Endothelial cell of umbilical vein (primary cell): ENCODE results near the gene AMZ1. TPM values are rescaled to one million over a fixed set of nuclear protein-coding genes. Genes with fewer than 3 reads are reported as not detected.
"Not testable (repeated sequence)": the region's sequence is repeated elsewhere in the genome, so short reads cannot be mapped to it uniquely, and the experiment has no call there.

Experiments
- BruUV-seq: library from RNA; stranded (reverse); fragments of 400-500 nt; replicated peaks from 2 replicates; lab custom pipeline; 2021; lab: Mats Ljungman, UMichigan
- CTCF ChIA-PET: fragments of 300-600, 350-600 bp; sonication (Branson Sonifier 250); formaldehyde crosslinking; loops from one replicate; lab custom pipeline; 2021; ENCODE audit warnings: antibody characterized with exemption, inconsistent platforms; lab: Charles Lee
- POLR2A ChIA-PET: fragments of 300-600, 350-600 bp; sonication (Branson Sonifier 250); formaldehyde crosslinking; loops from one replicate; lab custom pipeline; 2021; ENCODE audit warnings: antibody characterized with exemption, inconsistent platforms; lab: Charles Lee
- DNase-seq: peaks from one replicate; pipeline ENCODE4 v3.0.0-alpha.2; 2011; ENCODE audit warnings: low read depth, low spot score
- FAIRE-seq: peaks from 2 replicates; lab custom pipeline; 2011; peaks lifted over from hg19 to GRCh38; lab: Jason Lieb, UNC
- H2AFZ ChIP-seq: 2 replicates; pipeline ENCODE4 v1.6.0; 2012; ENCODE audit warnings: low read depth, low read length, control low read depth, inconsistent platforms
- H3K27ac ChIP-seq: 2 replicates; pipeline ENCODE4 v1.5.1; 2011; ENCODE audit warnings: low read depth, mild to moderate bottlenecking, control low read depth, low read length, moderate library complexity; ENCODE audit not compliant: insufficient read depth
- H3K27me3 ChIP-seq, 2 experiments: 2 replicates each; pipeline versions ENCODE4 v1.6.0 to v1.6.1; 2011; ENCODE audit warnings: low read length in 2 of 2, mixed read lengths in 1 of 2; ENCODE audit not compliant: control insufficient read depth in 2 of 2, insufficient read depth in 2 of 2
- H3K36me3 ChIP-seq, 2 experiments: 2 replicates in 1 of 2; 3 replicates in 1 of 2; pipeline ENCODE4 v1.5.1; 2011; ENCODE audit warnings: low read length in 2 of 2, mild to moderate bottlenecking in 1 of 2, moderate library complexity in 1 of 2; ENCODE audit not compliant: control insufficient read depth in 2 of 2, insufficient read depth in 2 of 2; ENCODE audit errors: extremely low read depth in 1 of 2
- H3K4me1 ChIP-seq: 3 replicates; pipeline ENCODE4 v1.5.1; 2011; ENCODE audit warnings: mild to moderate bottlenecking, low read length; ENCODE audit not compliant: control insufficient read depth, insufficient read depth; ENCODE audit errors: extremely low read depth
- H3K4me2 ChIP-seq: 2 replicates; pipeline ENCODE4 v1.6.1; 2011; ENCODE audit warnings: low read length, control low read depth, mixed read lengths; ENCODE audit not compliant: insufficient read depth
- H3K4me3 ChIP-seq, 3 experiments: fragments of 200-600 bp in 1 of 3; sonication (generic), shearing (Covaris generic) in 1 of 3; replicated peaks in 1 of 3; 2 replicates each; pipeline ENCODE4 v1.5.1; 2011 to 2016; ENCODE audit warnings: control low read depth in 3 of 3, low read length in 3 of 3, mild to moderate bottlenecking in 2 of 3, inconsistent platforms in 1 of 3, low read depth in 1 of 3, moderate library complexity in 1 of 3; ENCODE audit not compliant: insufficient read depth in 1 of 3
- H3K79me2 ChIP-seq: 2 replicates; pipeline ENCODE4 v1.6.0; 2012; ENCODE audit warnings: low read length, inconsistent platforms; ENCODE audit not compliant: control insufficient read depth, insufficient read depth
- H3K9ac ChIP-seq: replicated peaks from 2 replicates; pipeline ENCODE3; 2011; ENCODE audit warnings: low read length, control low read depth; ENCODE audit not compliant: insufficient read depth; ENCODE audit errors: extremely low read depth
- H3K9me1 ChIP-seq: replicated peaks from 3 replicates; pipeline ENCODE4 v1.6.0; 2011; ENCODE audit warnings: mild to moderate bottlenecking, low read length; ENCODE audit not compliant: control insufficient read depth, insufficient read depth; ENCODE audit errors: extremely low read depth
- H3K9me3 ChIP-seq: replicated peaks from 2 replicates; pipeline ENCODE4 v1.5.1; 2012; ENCODE audit warnings: low read length, inconsistent platforms; ENCODE audit not compliant: control insufficient read depth, insufficient read depth
- H4K20me1 ChIP-seq: replicated peaks from 2 replicates; pipeline ENCODE3; 2011; ENCODE audit warnings: mild to moderate bottlenecking, low read length; ENCODE audit not compliant: control insufficient read depth, insufficient read depth; ENCODE audit errors: extremely low read depth
- EZH2 ChIP-seq: IDR thresholded peaks from 2 replicates; pipeline ENCODE4 v1.6.1; 2012; ENCODE audit warnings: borderline replicate concordance, low read depth, mild to moderate bottlenecking, moderate library complexity, low read length, inconsistent platforms; ENCODE audit not compliant: severe bottlenecking
- FOS ChIP-seq: IDR thresholded peaks from 2 replicates; pipeline ENCODE4 v1.6.1; 2011; ENCODE audit warnings: mild to moderate bottlenecking, low read length, moderate library complexity, borderline replicate concordance; ENCODE audit not compliant: insufficient read depth
- GATA2 ChIP-seq: IDR thresholded peaks from 2 replicates; pipeline ENCODE4 v1.7.0; 2011; ENCODE audit warnings: low read depth, mild to moderate bottlenecking, moderate library complexity, mixed read lengths, low read length; ENCODE audit not compliant: insufficient read length, insufficient read depth
- JUN ChIP-seq: IDR thresholded peaks from 2 replicates; pipeline ENCODE4 v1.6.1; 2011; ENCODE audit warnings: borderline replicate concordance, low read depth; ENCODE audit not compliant: insufficient read length, insufficient read depth
- MYC ChIP-seq: IDR thresholded peaks from one replicate; pipeline ENCODE4 v1.6.1; 2011; ENCODE audit warnings: mild to moderate bottlenecking, low read depth, low read length
- POLR2A ChIP-seq: IDR thresholded peaks from 2 replicates; pipeline ENCODE4 v1.6.1; 2012; ENCODE audit warnings: low read depth, mild to moderate bottlenecking, control low read depth, low read length
- POLR2AphosphoS5 ChIP-seq: IDR thresholded peaks from 2 replicates; pipeline ENCODE4 v1.6.1; 2012; ENCODE audit warnings: low read depth, mild to moderate bottlenecking, control low read depth, low read length, moderate library complexity; ENCODE audit not compliant: insufficient read depth
- dilution Hi-C: fragments of 300-500 bp; cut with MboI; formaldehyde crosslinking; loops from one replicate; pipeline ENCODE4 v1.15.0; 2019; ENCODE audit warnings: low sequenced_read_pairs; ENCODE audit not compliant: extremely low pct_ligation_motif_present
- intact Hi-C: fragments of 100-400 bp; cut with micrococcal nuclease; formaldehyde crosslinking; loops from one replicate; pipeline ENCODE4 v1.10.0; 2022
- polyA plus RNA-seq, 4 experiments: library from polyadenylated mRNA; depleted of rRNA in 3 of 4; stranded (reverse) in 3 of 4; unstranded in 1 of 4; fragments of >200 nt; gene quantifications; 2 replicates each; pipeline versions ENCODE4 v1.2.1 to v1.2.3, GENCODE V29; 2011 to 2012; ENCODE audit warnings: missing spikeins in 1 of 4
- total RNA-seq: library from RNA; stranded (reverse); gene quantifications from 2 replicates; pipeline ENCODE4 v1.2.3, GENCODE V29; 2021
- TF ChIP-seq, protein P1 (sequence below): IDR thresholded peaks from 2 replicates; pipeline ENCODE4 v1.6.1; 2011; ENCODE audit not compliant: insufficient read depth, insufficient read length
- TF ChIP-seq, protein P2 (sequence below), 2 donors: IDR thresholded peaks; 1 replicate in 1 of 2; 2 replicates in 1 of 2; pipeline ENCODE4 v1.5.1; 2011; ENCODE audit warnings: low read length in 2 of 2, mild to moderate bottlenecking in 2 of 2, moderate library complexity in 2 of 2, control low read depth in 1 of 2, inconsistent platforms in 1 of 2, low read depth in 1 of 2; ENCODE audit not compliant: insufficient read depth in 1 of 2; ENCODE audit errors: extremely low read depth in 1 of 2

Gene AMZ1
- total and polyA plus RNA-seq, 2 donors (not counting 3 experiments of a cell fraction or from before 2014, with no cell fraction given) = not detected

DNA sequence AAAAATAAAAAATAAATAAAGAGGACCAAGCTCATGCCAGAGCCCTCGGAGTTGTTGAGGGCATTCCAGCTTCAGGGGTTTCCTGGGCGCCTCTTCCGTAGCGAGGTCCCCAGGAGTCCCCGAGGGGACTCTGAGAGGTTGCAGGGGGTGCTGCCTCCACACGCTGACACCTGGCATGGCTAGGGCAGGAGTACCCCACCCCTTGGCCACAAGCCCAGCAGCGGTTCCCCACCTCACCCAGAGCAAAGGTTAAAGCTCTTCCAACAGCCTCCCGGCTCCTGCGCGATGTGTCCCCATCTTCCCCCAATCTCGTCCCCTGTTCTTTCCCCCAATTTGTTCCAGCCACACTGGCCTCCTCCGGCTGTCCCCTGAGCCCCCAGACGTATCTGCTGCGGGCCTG lies 4.5 kb downstream of the AMZ1 start:
- H3K79me2 ChIP-seq = no peaks in the 10 kb centered on the region
- no peak for TF ChIP-seq POLR2AphosphoS5
- TF ChIP-seq JUN = no peak
- TF ChIP-seq MYC = no peak
- no peak for TF ChIP-seq GATA2
- no peak for TF ChIP-seq FOS
- TF ChIP-seq POLR2A = no peak
- TF ChIP-seq, protein P1, sequence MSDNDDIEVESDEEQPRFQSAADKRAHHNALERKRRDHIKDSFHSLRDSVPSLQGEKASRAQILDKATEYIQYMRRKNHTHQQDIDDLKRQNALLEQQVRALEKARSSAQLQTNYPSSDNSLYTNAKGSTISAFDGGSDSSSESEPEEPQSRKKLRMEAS = no peak
- no peak for TF ChIP-seq EZH2
- TF ChIP-seq, protein P2, sequence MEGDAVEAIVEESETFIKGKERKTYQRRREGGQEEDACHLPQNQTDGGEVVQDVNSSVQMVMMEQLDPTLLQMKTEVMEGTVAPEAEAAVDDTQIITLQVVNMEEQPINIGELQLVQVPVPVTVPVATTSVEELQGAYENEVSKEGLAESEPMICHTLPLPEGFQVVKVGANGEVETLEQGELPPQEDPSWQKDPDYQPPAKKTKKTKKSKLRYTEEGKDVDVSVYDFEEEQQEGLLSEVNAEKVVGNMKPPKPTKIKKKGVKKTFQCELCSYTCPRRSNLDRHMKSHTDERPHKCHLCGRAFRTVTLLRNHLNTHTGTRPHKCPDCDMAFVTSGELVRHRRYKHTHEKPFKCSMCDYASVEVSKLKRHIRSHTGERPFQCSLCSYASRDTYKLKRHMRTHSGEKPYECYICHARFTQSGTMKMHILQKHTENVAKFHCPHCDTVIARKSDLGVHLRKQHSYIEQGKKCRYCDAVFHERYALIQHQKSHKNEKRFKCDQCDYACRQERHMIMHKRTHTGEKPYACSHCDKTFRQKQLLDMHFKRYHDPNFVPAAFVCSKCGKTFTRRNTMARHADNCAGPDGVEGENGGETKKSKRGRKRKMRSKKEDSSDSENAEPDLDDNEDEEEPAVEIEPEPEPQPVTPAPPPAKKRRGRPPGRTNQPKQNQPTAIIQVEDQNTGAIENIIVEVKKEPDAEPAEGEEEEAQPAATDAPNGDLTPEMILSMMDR (IDR thresholded peaks at IDR 0.05; ENCODE audit: extremely low read depth in 1 of 2, insufficient read depth in 1 of 2, low read depth in 1 of 2, low read length in 2 of 2) = no peak
- FAIRE-seq (no peak), DNase-seq (no peak)
- ChIA-PET CTCF (interaction anchor here (1.3 to 1.5 kb wide), 3 partner anchors 10 to 261 kb away, joined by 3 to 5 read pairs (median 3); no protein-coding TSS in a partner anchor), POLR2A (no interaction called here)
- dilution Hi-C loops (no loop called here), intact Hi-C loops (no loop called here)
- H3K4me2 ChIP-seq = no peak overlapping the region
- no peak overlapping the region for H2AFZ ChIP-seq
- H3K27ac ChIP-seq = no peak overlapping the region
- H4K20me1 ChIP-seq = no peaks in the 10 kb centered on the region
- peaks cover 3% of the 10 kb centered on the region for H3K4me1 ChIP-seq
- H3K9me3 ChIP-seq = no peaks in the 10 kb centered on the region
- no peak overlapping the region for H3K4me3 ChIP-seq
- no peak overlapping the region for H3K9ac ChIP-seq
- H3K27me3 ChIP-seq = peaks cover 15 to 20% of the 10 kb centered on the region in 2 experiments
- H3K9me1 ChIP-seq = no peaks in the 10 kb centered on the region
- no TSS peak for BruUV-seq
- H3K36me3 ChIP-seq = no peaks in the 10 kb centered on the region

DNA sequence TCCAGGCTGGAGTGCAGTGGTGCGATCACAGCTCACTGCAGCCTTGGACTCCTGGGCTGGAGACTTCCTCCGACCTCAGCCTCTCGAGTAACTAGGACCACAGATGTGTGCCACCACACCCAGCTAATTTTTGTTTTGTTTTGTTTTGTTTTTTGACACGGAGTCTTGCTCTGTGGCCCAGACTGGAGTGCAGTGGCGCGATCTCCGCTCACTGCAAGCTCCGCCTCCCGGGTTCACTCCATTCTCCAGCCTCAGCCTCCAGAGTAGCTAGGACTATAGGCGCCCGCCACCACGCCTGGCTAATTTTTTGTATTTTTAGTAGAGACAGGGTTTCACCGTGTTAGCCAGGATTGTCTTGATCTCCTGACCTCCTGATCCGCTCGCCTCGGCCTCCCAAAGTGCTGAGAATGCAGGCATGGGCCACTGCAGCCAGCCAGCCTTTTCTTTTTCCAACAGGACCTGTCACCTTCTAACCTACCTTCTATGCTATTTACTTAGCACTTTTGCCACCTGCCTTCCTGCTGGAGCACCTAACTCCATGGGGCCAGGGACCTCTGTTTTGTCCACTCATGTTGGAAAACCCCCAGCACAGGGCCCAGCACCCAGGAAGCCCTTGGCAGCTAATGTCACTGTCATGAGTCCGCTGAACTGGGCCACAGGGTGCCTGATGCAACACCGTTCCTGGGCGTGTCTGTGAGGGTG lies 5.6 kb downstream of the AMZ1 start:
- H3K4me1 ChIP-seq, dilution Hi-C loops, H3K36me3 ChIP-seq, H3K4me3 ChIP-seq, H4K20me1 ChIP-seq, BruUV-seq, DNase-seq, H2AFZ ChIP-seq, H3K9ac ChIP-seq, intact Hi-C loops, FAIRE-seq, H3K9me3 ChIP-seq, POLR2A ChIA-PET, H3K9me1 ChIP-seq, H3K27ac ChIP-seq, H3K4me2 ChIP-seq, H3K79me2 ChIP-seq: not testable (repeated sequence)
- CTCF ChIA-PET = interaction anchor here (0.6 to 2.3 kb wide), 4 partner anchors 9 to 130 kb away, joined by 3 to 5 read pairs (median 3); no protein-coding TSS in a partner anchor
- H3K27me3 ChIP-seq = peaks cover 7 to 16% of the 10 kb centered on the region in 2 experiments
